ENCODE measurements around the gene PRR20G. TPM values are rescaled to one million over a fixed set of nuclear protein-coding genes. Genes with fewer than 3 reads are reported as not detected.

PRR20G gene
- not detected for total RNA-seq

DNA sequence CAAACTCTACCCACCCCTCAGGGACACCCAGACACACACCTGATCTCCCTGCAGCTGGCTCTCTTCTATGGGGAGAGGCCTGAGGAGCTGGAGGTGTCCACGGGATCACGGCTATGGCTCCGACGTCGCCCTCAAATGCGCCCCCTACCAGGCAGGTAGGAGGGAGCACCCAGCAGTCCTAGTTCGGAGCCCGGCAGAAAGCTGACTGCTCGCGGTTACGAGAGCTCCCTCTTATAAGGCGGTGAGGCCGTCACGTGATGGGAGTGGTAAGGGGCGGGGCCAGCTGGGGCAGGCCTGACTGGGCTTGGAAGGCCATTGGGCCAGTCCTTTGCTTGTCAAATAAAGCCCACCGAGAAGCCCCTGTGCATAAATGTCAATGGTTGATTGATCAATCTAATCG lies at the start of gene PRR20G:
TSS of gene PRR20G (minus strand) at position 207 of the 400 bp plus-strand sequence. CDS start 681 bp downstream, outside the sequence.
- CTCF ChIA-PET = no interaction called here

DNA sequence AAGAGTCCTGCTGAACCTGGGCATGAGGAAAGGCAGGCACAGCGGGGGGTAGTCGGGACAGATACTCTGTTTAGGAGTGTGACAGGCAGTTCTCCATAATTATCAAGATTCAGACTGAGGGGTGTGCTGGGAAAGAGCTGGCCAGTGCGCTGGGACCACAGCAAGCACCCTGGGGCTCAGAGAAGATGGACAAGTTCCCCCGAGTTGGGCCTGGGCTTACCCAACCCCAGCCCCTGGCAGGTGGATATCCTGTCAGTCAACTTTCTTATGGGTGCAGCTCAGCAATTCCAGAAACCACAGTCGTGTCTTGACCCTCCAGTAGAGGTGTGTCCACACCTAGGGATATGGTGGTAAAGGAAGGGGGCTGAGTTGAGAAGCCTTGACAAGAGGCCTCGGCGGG lies 49.2 kb upstream of the PRR20G start:
- ChIA-PET CTCF (no interaction called here), POLR2A (no interaction called here)
- DNase-seq = no peak
- Mint-ChIP-seq H3K9me3 (peaks cover 12% of the 10 kb centered on the region), H3K27me3 (peaks cover 9% of the 10 kb centered on the region), H3K4me1 (no peaks in the 10 kb centered on the region), H3K36me3 (ENCODE audit: low read depth) (no peaks in the 10 kb centered on the region), H3K27ac (no peak overlapping the region), H3K4me3 (no peak overlapping the region)

More for the DNA sequence above, at the start of gene PRR20G:
- DNase-seq = no peak
- Mint-ChIP-seq H3K27ac (no peak within 1 kb of the TSS), H3K9me3 (no peaks in the 10 kb centered on the region), H3K4me1 (no peaks in the 10 kb centered on the region), H3K27me3 (no peaks in the 10 kb centered on the region), H3K36me3 (ENCODE audit: low read depth) (no peaks in the 10 kb centered on the region), H3K4me3 (no peak within 1 kb of the TSS)
- POLR2A ChIA-PET = no interaction called here

DNA sequence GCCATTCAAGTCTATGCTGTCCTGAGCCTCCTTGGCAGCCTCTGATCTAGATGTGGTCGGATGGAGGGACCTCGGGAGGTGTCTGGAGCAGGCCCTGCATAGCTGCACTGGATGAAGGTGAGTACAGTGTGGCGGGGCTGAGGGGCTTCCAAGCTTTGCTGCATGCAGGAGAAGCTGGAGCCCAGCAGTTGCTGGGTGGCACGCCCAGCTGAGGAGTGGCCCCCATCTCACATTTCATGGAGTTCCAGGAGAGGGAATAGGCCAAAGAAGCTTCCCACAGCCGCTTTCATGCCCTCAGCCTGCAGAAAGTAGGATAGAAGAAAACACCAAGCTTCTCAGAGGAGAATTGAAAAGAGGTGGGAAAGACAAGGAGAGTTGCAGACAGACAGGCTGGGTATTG lies 48.3 kb upstream of the PRR20G start:
- CTCF ChIA-PET = no interaction called here
- H3K4me1 Mint-ChIP-seq = no peaks in the 10 kb centered on the region
- peaks cover 14% of the 10 kb centered on the region for H3K9me3 Mint-ChIP-seq
- H3K27me3 Mint-ChIP-seq = peaks cover 9% of the 10 kb centered on the region
- no peak for DNase-seq
- H3K36me3 Mint-ChIP-seq (ENCODE audit: low read depth) = no peaks in the 10 kb centered on the region
- no peak overlapping the region for H3K4me3 Mint-ChIP-seq
- no peak overlapping the region for H3K27ac Mint-ChIP-seq
- POLR2A ChIA-PET = no interaction called here

DNA sequence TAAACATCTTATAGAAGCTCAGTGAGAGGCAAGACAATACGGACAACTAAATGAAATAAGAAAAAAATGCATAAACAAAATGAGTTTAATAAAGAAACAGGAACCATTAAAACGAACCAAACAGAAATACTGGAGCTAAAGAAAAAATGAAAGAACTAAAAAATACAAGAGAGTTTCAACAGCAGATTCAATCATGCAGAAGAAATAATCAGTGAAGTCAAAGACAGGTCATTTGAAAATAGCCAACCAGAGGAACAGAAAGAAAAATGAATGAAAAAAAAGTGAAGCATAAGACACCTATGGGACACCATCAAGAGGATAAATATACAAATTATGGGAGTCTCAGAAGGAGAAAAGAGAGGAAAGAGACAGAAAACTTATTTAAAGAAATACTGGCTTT lies 42.5 kb upstream of the PRR20G start:
- H3K9me3 Mint-ChIP-seq = peaks cover 17% of the 10 kb centered on the region
- no peaks in the 10 kb centered on the region for H3K4me1 Mint-ChIP-seq
- H3K36me3 Mint-ChIP-seq (ENCODE audit: low read depth) = no peaks in the 10 kb centered on the region
- CTCF ChIA-PET = no interaction called here
- H3K27me3 Mint-ChIP-seq = no peaks in the 10 kb centered on the region
- no peak overlapping the region for H3K4me3 Mint-ChIP-seq
- POLR2A ChIA-PET = no interaction called here
- H3K27ac Mint-ChIP-seq = no peak overlapping the region
- DNase-seq = no peak

DNA sequence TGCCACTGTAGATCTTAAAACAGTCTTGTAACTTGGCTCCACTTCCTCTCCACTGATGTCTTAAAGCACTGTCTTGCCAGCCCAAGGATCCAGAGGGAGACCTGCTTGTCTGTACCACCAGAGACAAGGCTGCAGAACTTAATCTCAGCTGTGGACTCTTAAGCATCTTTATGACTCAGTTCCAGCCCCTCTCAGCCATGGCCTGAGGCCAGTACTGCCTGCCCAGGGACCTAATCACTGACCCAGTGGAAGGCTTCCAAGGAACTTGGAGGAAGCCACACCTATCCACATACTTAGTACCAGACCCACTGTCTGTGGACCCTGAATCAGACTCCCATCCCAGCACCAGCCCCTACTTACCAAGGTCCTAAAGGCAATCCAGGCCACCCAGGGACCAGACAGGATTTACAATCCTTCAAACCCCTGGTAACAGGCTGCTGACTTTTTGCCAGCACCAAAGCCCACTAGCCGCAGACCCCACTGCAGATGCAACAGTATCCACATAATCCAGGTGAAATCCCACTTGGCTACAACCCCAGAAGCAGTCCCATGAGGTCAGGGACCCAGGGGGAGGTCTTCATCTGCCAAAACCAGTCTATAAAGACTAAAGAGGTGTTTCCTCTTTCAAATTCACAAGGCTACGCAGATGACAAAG lies 41.9 kb upstream of the PRR20G start:
- no peaks in the 10 kb centered on the region for H3K4me1 Mint-ChIP-seq
- peaks cover 16% of the 10 kb centered on the region for H3K9me3 Mint-ChIP-seq
- no peak overlapping the region for H3K27ac Mint-ChIP-seq
- ChIA-PET CTCF (no interaction called here), POLR2A (no interaction called here)
- no peak overlapping the region for H3K4me3 Mint-ChIP-seq
- no peaks in the 10 kb centered on the region for H3K36me3 Mint-ChIP-seq (ENCODE audit: low read depth)
- H3K27me3 Mint-ChIP-seq = no peaks in the 10 kb centered on the region
- DNase-seq = no peak

DNA sequence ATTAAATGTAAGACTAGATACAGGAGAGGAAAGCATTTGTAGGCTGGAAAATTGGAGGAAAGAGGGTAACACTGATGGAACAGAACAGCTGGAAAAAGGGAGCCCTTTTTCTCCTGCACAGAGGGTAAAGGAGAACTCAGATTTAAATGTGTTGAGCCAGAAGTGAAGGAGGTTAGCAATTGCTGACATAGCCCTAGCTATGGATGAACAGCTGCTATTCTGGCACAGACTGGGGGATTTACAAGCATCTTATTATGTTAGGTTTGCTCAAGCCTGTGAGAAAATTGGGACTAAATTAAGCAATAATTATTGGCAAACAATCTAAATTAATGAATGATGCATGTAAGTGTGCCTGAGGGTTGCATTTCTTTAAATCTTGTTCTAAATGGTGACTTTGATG lies 40.6 kb upstream of the PRR20G start:
- CTCF ChIA-PET = no interaction called here
- H3K36me3 Mint-ChIP-seq (ENCODE audit: low read depth) = no peaks in the 10 kb centered on the region
- H3K9me3 Mint-ChIP-seq = peaks cover 14% of the 10 kb centered on the region
- no peak overlapping the region for H3K4me3 Mint-ChIP-seq
- H3K4me1 Mint-ChIP-seq = no peaks in the 10 kb centered on the region
- no peak overlapping the region for H3K27ac Mint-ChIP-seq
- no peak for DNase-seq
- no peaks in the 10 kb centered on the region for H3K27me3 Mint-ChIP-seq
- POLR2A ChIA-PET = no interaction called here

DNA sequence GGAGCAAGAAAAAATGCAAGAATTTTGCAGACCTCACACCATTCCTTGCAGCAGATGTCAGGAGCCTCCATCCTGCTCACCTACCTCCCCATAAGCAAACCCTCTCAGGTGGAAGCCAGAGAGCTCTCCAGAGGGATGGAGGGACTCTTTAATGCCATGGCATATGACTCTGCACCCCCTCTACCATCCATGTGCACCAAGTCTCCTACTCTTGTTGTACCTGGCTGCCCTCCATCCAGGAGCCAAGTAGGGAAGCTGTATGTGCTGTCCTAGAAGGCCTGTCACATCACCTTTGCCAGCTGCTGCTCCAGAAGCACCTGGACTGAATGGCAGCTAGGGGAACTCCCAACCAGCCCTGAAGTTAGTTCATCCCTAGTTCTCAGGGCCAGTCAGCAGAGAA lies 38.5 kb upstream of the PRR20G start:
- Mint-ChIP-seq H3K9me3 (peaks cover 12% of the 10 kb centered on the region), H3K27me3 (no peaks in the 10 kb centered on the region), H3K4me3 (no peak overlapping the region), H3K4me1 (no peaks in the 10 kb centered on the region), H3K27ac (no peak overlapping the region), H3K36me3 (ENCODE audit: low read depth) (no peaks in the 10 kb centered on the region)
- CTCF ChIA-PET = no interaction called here
- DNase-seq = no peak
- POLR2A ChIA-PET = no interaction called here

DNA sequence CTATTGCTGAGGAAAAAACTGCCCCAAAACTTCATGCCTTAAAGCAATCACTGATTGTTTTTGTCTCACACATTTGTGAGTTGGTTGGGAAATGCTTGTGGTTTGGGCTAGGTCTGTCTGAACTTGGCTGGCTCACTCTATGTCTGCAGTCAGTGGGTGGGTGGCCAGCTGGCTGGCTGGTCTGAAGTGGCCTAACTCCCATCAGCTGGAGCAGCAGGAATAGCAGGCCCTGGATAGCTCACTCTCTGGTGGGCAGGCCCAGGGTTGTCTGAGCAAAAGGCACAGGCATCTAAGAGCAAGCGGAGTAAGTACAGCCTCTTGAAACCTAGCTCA lies 37.7 kb upstream of the PRR20G start:
- H3K4me1 Mint-ChIP-seq = no peaks in the 10 kb centered on the region
- H3K36me3 Mint-ChIP-seq (ENCODE audit: low read depth) = no peaks in the 10 kb centered on the region
- no peak overlapping the region for H3K27ac Mint-ChIP-seq
- no peaks in the 10 kb centered on the region for H3K27me3 Mint-ChIP-seq
- CTCF ChIA-PET = no interaction called here
- no peak overlapping the region for H3K4me3 Mint-ChIP-seq
- peaks cover 11% of the 10 kb centered on the region for H3K9me3 Mint-ChIP-seq
- POLR2A ChIA-PET = no interaction called here
- DNase-seq = no peak

DNA sequence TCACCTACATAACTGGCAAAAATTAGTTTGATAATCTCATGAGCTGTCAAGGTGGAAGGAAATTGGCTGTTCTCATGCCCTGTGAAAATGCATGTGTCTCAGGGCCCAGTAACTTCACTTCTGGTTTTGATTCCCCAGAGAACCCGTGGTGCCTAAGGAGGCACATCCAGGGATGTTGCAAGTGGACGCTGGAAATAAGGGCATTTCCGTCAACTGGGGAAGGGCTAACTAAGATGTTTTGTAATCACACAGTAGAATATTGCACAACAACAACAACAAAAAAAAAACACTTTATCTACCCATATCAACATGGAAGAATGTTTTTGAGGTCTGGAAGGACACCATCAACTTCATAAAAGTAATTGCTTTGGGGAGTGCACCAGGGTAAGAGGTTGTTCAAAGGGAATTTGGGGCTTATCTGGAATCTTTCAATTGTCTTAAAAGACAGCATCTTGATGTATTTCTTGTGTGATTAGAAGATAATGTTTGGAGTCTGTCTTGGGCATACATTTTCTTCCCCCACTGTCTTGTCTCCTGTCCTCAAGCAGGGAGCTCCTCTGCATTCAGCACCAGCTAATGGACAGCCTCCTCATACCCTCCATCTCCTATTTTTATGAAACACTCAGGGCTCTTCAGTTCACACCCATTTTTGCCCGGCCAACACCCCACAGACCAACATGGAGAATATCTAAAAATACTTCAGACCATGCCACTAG lies 37.2 kb upstream of the PRR20G start:
- Mint-ChIP-seq H3K4me3 (no peak overlapping the region), H3K36me3 (ENCODE audit: low read depth) (no peaks in the 10 kb centered on the region), H3K27me3 (no peaks in the 10 kb centered on the region), H3K9me3 (peaks cover 6% of the 10 kb centered on the region), H3K4me1 (no peaks in the 10 kb centered on the region), H3K27ac (no peak overlapping the region)
- DNase-seq = no peak
- CTCF ChIA-PET = no interaction called here
- POLR2A ChIA-PET = no interaction called here

DNA sequence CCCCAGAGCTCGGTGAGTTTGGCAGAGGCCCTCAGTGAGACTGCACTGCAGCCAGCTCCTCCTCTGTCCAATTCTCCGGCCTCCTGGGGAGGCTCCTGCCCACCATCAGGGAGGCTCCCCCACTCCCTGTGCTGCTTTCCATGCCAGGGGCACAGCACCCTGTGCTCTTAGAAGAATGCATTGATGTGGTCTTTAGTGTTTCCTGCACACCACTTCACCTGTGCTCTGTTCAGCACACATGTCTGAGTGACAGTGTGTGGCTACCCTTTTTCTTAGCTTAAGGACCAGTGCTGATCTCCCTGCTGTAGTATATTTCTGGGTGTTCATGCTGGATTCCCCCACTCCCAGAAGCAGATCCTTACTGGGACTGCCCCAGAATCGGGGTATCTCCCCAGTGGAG lies 36.2 kb upstream of the PRR20G start:
- peaks cover 6% of the 10 kb centered on the region for H3K9me3 Mint-ChIP-seq
- no peaks in the 10 kb centered on the region for H3K36me3 Mint-ChIP-seq (ENCODE audit: low read depth)
- no peaks in the 10 kb centered on the region for H3K27me3 Mint-ChIP-seq
- H3K27ac Mint-ChIP-seq = no peak overlapping the region
- POLR2A ChIA-PET = no interaction called here
- H3K4me3 Mint-ChIP-seq = no peak overlapping the region
- no peak for DNase-seq
- CTCF ChIA-PET = no interaction called here
- H3K4me1 Mint-ChIP-seq = no peaks in the 10 kb centered on the region

DNA sequence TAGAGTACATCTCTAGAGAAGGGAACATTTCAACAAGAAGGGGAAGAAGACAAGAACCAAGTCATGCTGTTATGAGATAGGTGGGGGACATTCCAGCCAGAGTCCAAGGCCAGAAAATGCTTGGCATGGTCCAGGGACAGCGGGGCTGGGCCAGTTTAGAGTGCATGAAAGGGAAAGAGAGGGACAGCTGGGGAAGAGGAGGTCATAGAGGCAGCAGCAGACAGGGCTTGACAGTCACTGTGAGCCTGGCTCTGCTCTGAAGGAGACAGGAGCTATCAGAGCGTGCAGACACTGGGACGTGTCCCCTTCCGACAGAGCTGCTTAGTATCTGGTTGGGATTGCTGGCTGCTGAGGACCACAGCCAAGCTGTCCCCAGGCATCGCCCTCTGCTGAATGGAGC lies 35.7 kb upstream of the PRR20G start:
- Mint-ChIP-seq H3K4me1 (no peaks in the 10 kb centered on the region), H3K27ac (no peak overlapping the region), H3K4me3 (no peak overlapping the region), H3K27me3 (no peaks in the 10 kb centered on the region), H3K36me3 (ENCODE audit: low read depth) (no peaks in the 10 kb centered on the region), H3K9me3 (peaks cover 6% of the 10 kb centered on the region)
- ChIA-PET CTCF (no interaction called here), POLR2A (no interaction called here)
- DNase-seq = no peak

DNA sequence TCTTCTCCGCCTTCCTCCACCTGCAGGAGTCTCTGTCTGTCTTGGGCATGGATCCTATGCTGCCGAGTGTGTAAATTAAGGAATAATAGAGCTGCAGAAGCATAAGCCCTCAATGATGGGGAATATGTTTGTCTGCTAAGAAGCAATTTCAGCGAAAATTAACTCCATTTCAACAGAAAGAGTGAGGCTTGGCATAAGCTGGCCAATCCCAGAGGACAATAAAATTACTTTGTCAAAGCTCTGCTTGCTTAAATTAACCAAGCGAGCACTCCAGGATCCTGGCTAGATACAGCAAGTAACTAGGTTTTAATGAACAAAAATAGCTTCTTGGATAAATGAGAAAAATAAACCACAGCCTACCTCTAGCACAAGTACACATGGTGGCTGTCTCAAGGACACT lies 33.5 kb upstream of the PRR20G start:
- Mint-ChIP-seq H3K4me3 (no peak overlapping the region), H3K27me3 (no peaks in the 10 kb centered on the region), H3K36me3 (ENCODE audit: low read depth) (no peaks in the 10 kb centered on the region), H3K9me3 (no peaks in the 10 kb centered on the region), H3K27ac (no peak overlapping the region), H3K4me1 (no peaks in the 10 kb centered on the region)
- POLR2A ChIA-PET = no interaction called here
- DNase-seq = no peak
- CTCF ChIA-PET = no interaction called here

DNA sequence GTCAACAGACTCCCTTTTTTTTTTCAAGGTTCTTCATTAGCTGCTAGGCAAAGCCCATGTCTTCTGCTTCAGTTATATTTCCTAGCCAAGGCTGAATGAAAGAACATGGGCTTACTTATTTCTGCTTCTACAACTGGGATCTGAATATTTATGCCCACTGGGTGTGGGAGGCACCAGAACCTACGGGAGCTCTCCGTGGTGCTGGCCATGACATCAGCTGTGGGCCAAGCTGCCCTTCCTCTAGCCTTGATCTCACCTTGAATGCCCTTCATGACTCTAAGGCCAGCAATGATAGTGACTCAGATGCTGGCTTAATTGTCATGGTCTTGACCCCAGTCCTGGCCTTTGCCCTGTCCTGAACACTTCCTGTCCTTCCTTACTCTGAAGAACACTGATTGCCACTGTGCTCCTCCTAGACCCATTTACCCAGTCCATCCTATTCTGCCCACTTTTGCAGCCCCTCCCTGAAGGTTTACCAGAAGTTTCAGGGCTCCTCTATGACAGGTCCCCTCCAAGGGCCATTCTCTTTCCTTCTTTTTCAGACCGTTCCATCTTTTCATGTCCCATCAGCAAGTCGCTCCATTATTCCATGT lies 32.8 kb upstream of the PRR20G start:
- ChIA-PET POLR2A (no interaction called here), CTCF (no interaction called here)
- no peak for DNase-seq
- Mint-ChIP-seq H3K27me3 (no peaks in the 10 kb centered on the region), H3K27ac (no peak overlapping the region), H3K9me3 (no peaks in the 10 kb centered on the region), H3K36me3 (ENCODE audit: low read depth) (no peaks in the 10 kb centered on the region), H3K4me1 (no peaks in the 10 kb centered on the region), H3K4me3 (no peak overlapping the region)

DNA sequence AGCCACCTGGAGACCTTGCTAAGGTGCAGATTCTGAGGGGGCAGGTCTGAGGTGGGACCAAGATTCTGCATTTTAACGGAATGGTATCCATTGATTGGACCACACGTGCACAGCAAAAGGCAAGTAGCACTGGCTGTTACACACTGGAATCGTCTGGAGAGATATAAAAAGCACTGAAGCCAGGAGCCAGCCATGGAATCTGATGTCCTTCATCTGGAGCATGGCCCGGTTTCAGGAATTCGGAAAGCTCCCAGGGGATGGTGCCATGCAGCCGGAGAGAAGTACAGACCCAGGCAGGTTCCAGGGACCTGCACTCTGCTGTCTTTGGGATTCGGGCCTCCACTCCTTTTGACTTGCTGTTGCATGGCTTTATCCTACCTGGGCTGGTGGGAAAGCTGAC lies 28.8 kb upstream of the PRR20G start:
- POLR2A ChIA-PET = no interaction called here

More for the DNA sequence above, 28.8 kb upstream of the PRR20G start:
- CTCF ChIA-PET = no interaction called here
- H3K4me1 Mint-ChIP-seq = no peaks in the 10 kb centered on the region
- no peaks in the 10 kb centered on the region for H3K36me3 Mint-ChIP-seq (ENCODE audit: low read depth)
- no peak for DNase-seq
- H3K9me3 Mint-ChIP-seq = no peaks in the 10 kb centered on the region
- peaks cover 1% of the 10 kb centered on the region for H3K27me3 Mint-ChIP-seq
- H3K4me3 Mint-ChIP-seq = no peak overlapping the region
- no peak overlapping the region for H3K27ac Mint-ChIP-seq
